Amygdala (tissue), 56 donors: ENCODE data around the gene NMB.
"Not testable (repeated sequence)": the region's sequence is repeated elsewhere in the genome, so short reads cannot be mapped to it uniquely, and the experiment has no call there.

Experiments
- DNase-seq, 56 donors: peaks; one replicate each; lab custom pipeline; 2025; lab: John Stamatoyannopoulos, UW

Gene NMB

DNA sequence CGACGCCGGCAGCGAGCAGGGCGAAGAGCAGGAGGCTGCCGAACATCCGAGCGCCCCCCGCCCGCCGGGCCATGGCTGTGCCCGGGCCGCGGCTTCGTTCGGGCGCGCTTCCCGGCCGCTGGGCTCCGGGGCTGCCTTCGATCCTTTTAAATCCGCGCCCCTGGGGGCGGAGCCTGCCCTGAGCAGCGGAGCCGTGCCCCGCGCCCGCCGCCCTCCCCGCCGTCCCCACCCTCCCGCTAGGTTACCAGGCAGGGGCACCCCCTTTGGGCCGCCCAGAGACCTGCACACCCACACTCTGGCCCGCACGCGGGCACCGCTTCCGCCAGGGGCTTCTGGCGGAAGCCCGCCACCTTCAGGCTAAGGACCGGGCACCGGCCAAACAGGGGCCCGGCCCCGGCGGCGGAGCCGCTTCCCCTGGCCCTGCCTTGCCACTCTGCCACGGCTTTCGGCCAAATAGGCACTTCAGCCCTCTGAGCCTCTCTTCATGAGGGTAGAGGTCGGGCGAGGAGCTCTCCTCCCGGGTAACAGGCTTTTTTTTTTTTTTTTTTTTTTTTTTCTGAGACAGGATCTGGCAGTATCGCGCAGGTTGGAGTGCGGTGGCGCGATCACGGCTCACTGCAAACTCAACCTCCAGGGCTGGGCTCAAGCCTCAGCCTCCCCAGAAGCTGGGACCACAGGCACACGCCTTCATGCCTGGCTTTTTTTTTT is at the start of gene NMB:
NMB (minus strand) TSS at position 120 of the 708 bp plus-strand sequence; CDS start at position 73, 47 bp downstream.
- peak in 44 of 56 donors; percentile 4 to 83 (median 53) for DNase-seq

GRCh38 chr15:84703808-84704207 is 45.8 kb upstream of the NMB start:
- DNase-seq: no peak

DNA sequence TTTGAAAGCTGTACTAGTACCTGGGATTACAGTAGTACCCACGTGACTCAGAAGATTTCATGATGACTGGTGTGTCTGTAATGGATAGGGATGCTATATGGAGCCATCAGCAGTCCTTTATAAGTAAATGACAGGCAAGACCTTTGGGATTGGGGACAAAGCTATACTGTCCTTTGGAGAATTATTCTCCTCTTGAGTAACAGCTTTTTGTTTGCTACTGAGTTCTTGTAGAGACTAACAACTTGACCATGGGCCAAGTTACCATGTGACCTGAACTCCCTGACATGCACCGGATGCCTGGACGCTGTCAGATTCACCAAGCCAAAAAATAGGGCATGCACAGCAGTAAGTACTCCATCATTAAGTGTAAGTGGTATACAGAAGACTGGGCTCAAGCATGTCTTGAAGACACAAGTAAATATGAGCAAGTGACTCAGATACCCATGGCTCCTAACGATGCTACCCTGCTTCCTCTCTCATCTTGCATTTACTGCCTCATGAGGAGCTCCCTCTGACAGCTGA is 45.0 kb upstream of the NMB start:
- peak in 16 of 56 donors; percentile 4 to 66 (median 18) for DNase-seq

GRCh38 chr15:84699538-84700191 is 41.7 kb upstream of the NMB start:
- no peak for DNase-seq

DNA sequence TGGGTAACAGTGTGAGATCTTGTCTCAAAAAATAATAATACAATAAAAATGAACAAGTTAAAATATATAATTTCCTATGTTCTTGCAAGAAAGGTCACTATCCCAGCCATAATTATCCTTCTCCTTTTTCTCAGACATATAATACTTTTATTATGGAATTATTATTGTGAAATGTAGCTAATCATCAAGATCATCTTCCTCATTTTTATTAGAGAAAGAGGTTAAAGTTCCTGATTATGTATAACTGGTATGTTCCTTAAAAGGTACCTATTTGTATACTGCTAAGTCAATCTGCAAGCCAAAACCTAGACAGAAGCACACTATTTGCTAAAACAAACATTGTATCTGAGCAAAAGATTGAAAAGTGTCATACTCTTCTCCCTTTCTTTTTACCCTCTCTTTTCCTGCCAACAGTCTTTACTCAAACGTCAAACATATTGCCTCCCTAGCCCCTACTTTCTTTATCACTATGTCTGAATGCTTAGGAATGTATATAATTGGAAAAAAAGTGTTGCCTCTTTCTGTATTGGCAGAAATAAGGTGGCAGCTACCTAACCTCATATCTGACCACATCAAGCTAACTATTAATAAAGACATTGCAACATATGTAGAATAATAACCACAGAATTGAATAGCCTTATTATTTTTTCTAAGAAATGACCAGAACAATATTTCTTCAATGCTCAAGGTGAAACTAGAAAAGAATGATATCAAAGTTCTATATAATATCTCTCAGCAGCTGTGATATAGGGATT is 39.4 kb upstream of the NMB start:
- no peak for DNase-seq

DNA sequence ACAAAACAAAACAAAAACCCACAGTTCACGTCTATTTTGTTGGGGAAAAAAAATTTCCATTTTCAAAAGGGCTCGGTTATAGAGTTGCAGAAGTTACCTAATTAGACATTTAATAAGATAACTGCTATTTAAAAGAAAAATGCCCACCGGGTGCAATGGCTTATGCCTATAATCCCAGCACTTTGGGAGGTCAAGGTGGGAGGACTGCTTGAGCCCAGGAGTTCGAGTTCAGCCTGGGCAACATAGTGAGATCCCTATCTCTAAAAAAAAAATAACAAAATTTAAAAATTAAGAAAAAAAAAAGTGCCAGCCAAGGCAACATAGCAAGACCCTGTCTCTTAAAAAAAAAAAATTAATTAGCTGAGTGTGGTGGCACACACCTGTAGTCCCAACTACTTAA is 38.8 kb upstream of the NMB start:
- DNase-seq: no peak

DNA sequence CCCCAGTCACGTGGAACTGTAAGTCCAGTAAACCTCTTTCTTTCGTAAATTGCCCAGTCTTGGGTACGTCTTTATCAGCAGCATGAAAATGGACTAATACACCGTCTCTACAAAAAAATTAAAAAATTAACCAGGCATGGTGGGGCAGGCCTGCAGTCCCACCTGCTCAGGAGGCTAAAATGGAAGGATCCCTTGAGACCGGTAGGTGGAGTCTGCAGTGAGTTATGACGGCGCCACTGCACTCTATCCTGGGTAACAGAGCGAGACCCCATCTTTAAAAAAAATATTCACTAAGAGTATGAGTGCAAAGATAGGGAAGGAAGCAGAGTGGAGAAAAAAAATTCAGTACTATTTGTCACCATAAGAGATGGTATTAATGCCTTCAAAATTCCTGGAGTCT is 32.3 kb upstream of the NMB start:
- DNase-seq: no peak

GRCh38 chr15:84689858-84690257 is 31.9 kb upstream of the NMB start:
- no peak for DNase-seq

DNA sequence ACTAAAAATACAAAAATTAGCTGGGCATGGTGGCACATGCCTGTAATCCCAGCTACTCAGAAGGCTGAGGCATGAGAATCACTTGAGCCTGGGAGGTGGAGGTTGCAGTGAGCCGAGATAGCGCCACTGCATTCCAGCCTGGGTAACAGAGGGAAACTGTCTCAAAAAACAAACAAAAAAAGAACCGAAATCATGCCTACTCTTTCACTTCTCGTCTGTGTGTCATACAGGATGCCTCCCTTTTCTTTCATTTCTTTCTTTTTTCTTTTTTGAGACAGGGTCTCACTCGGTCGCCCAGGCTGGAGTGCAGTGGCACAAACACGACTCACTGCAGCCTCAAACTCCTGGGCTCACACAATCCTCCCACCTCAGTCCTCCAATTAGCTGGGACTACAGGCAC is 28.4 kb upstream of the NMB start:
- not testable (repeated sequence) for DNase-seq

DNA sequence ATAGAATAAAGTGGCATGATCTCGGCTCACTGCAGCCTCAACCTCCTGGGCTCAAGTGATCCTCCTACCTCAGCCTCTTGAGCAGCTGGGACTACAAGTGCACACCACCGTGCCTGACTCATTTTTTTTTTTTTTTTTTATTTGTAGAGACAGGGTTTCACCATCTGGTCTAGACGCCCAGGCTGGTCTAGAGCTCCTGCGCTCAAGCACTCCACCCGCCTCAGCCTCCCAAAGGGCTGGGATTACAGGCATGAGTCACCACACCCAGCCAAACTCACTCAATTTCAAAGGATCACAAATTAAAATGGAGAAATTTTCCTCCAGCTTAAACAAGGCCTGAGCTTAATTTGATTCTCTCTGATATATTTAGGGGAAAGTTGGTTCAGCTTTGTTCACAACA is 27.3 kb upstream of the NMB start:
- peak in 9 of 56 donors; percentile 1 to 29 (median 4) for DNase-seq

DNA sequence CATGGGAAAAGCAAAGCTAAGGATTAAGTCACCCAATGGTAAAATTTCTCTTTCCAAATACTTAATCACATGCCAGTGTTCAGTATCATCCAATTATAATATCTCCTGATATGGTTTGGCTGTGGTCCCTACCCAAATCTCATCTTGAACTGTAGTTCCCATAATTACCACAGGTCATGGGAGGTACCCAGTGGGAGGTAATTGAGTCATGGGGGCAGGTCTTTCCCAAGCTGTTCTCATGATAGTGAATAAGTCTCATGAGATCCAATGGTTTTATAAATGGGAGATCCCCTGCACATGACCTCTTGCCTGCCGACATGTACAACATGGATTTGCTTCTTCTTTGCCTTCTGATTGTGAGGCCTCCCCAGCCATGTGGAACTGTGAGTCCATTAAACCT is 26.1 kb upstream of the NMB start:
- no peak for DNase-seq

DNA sequence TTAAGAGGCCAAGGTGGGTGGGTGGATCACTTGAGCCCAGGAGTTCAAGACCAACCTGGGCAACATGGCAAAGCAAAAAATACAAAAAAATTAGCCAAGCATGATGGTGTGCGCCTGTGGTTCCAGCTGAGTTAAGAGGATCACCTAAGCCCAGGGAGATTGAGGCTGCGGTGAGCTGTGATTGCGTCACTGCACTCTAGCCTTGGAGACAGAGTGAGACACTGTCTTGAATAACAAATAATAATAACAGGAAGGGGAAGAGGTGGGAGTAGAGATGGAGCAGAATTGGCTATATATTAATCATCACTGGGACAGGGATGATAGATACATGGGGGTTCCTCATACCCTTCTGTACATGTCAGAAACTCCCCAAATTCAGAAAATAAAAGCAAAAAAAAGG is 23.8 kb upstream of the NMB start:
- DNase-seq: no peak

- DNase-seq: no peak
Observed at GRCh38 chr15:84671211-84671610, 13.2 kb upstream of the NMB start.

- DNase-seq: no peak
Observed at GRCh38 chr15:84669726-84670125, 11.7 kb upstream of the NMB start.

DNA sequence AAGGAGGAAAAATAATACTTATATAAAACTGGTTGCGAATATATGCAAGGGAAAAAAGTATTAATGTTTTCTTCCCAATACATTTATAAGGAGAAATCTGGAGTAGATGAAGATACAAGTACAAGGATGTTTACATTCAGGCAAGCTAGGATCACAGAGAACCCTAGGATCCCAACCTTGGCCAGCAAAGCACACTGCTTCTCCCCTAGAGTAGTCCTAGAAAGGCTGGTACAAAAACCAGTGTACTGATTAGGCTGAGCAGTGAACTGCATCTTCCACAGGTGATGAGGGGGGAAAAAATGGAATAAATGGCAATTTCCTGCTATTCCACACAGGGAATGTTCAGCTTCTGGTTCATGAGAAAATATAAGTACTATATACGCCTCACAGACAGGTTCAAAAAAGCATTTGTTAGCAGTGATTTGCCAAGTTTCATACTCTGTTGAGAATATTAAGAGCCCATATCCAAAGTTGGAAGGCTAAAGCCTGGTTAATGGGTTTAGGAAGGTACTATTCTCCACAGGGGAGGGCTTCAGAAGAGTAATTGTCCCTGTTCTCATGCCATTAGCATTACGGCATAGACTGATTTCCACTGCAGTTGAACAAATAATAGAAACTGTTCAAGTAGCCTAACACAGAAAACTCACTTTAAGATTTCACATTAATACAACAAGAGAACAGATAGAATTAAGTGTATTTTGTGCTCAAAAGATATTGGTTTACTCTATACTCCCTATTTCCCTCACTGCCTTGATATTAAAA is 10.4 kb upstream of the NMB start:
- no peak for DNase-seq

DNA sequence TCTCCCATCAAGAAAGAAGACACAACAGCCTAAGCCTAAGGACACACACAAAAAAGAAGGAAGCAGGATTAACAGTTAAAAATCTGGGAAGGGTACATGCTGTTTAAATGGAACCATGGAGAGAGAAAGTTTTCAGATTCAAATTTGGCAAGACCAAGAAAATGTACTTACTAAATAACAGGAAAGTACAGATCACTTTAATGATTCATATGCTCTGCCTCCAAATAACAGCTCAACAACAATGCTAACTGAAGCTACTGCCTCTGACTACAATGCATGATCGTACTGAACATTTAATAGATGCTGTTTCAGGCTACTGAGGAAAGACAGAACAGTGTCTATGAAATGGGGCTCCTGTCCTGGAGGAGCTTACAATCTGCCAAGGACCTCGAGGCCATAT is 8.4 kb upstream of the NMB start:
- DNase-seq: no peak

GRCh38 chr15:84661001-84661400 is 3.0 kb upstream of the NMB start:
- no peak for DNase-seq

GRCh38 chr15:84659904-84660781 is 2.1 kb upstream of the NMB start:
- no peak for DNase-seq

DNA sequence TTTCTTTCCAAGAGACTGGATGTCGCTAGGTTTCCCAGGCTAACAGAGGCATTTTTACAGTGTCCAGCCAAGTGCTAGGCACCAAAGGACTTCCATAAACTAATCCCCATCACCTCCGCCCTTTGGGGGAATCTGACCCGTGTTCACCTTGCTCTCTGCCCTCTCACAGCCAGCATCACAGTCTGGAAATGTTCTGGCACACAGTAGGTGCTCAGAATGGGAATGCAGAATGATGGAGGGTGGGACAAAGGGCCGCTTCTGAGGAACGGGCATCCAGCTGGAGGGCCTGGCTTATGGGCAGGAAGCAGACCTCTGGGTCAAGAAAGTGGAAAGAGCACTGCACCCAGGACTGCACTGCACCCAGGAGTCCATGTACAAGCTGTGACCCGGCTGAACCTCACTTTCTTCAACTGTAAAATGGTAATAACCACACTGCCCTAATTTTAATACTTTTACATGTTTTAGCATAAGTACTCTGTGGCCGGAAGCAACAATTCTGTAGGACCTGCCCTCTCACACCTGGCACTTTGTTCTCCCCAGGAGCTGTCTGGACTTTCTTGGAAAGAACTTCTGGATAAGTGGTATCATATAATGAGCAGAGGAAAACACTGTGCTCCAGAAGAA is 901 bp upstream of the NMB start:
- no peak for DNase-seq
